ENCODE data around the gene FRRS1L.

FRRS1L gene

DNA sequence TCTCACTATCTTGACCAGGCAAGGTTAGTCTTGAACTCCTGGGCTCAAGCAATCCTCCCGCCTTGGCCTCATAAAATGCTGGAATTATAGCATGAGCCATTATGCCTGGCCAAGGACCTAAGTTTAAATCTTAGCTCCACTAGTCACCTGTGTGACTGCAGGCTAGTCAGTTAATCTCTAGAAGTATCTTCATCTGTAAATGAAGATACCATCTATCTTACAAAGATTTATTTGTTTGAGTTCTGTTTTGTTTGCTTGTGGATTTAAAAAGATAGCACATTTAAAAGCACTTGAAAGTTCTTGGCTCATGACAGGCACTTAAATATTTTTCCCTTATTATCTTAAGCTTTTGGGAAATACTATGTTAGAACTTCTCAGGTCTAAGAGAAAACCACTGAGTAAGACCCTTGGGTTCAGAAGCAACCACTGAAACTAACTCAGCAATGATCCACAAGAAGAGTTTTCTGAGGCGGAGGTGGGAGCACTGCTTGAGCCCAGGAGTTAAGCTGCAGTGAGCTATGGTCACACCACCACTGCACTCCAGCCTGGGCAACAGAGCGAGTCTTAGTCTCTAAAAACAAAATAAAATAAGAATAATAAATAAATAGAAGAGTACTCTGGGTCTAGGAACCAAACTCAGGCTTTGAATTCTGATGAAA lies 66.4 kb downstream of the FRRS1L start:
- DNase-seq, result no peak

DNA sequence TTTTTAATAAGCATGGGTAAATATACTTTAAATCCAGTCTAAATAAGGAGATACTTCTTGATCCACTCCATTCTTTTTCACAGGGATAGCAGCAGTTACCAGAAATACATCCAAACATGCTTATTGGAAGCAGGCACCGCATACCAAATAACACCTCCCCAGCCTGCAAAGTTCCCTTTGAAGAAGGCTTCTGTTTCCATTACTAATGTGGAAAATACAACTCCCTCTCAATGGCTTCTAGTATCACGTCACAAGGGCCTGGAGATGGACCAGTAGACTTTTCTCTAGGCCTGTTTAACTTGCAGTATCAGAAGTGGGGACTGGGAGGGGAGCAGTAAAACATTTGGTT lies 68.1 kb downstream of the FRRS1L start:
- DNase-seq, result no peak

DNA sequence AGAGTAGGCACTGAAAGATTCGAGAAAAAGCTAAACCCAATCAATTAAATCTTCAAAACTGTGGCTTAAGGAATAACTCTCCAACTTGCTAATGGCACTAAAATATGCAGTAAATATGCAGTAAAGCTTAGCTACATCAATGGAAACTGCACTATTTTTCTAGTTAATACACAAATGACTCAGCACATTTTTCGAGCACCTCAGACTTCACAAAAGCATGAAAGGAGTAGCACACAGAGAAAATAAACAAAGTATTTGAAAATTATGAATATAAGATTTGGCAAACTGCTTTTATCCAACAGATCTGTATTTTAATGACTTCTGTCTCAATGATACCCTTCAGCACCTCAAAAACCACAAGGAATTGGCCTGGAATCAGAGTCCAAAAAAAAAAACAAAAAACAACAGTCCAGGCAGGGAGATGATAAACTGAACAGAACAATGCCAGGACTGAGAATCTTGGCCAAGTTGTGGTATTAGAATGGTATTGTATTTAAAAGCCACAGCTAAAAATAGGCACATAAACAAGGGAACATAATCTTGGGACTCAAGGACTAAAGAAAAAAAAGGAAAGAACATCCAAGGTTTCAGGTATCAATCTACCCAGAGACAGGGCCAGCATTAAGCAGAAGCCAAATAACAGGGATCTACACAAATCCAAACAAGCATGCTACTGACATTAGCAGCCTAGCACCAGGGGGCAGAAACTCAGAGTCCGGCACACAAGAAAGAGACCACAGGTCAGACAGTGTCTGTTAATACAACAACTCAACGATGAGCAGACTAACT lies 68.7 kb downstream of the FRRS1L start:
- DNase-seq, result no peak

DNA sequence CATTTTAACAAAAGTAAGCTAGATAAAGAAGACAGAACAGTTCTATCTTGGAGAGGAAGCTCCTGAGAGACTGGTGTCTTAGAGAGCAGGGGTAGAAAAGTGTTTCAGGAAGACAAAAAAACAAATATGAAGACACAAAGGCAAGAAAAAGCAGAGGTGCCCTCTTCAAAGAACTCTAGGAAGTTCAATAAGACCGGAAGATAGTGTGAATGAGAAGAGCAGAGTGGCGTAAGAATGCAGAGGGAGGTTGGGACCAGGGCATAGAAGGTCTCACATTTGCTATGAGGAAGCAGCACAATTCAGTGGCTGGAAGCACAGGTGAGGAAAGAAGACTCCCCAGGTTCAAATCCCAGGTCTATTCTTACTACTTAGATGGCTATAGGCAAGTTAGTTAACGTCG lies 69.9 kb downstream of the FRRS1L start:
- DNase-seq, result no peak

DNA sequence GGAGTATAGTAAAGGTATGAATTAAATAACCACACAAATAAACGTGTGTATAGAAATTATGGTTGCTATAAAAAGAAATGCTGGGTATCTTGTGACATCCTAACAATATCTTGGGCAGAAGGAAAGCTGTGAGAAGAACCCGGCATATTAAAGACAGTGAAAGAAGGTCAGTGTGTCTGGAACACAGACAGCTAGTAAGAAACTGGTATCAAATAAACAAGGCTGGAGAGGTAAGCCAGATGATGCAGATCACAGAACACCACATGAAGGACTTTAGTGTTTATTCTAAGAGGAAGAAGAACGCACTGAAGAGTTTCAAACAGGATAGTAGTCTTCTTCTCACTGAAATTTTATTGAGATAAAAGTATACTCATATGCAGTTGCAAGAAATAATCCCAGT lies 71.7 kb downstream of the FRRS1L start:
- DNase-seq, result no peak

DNA sequence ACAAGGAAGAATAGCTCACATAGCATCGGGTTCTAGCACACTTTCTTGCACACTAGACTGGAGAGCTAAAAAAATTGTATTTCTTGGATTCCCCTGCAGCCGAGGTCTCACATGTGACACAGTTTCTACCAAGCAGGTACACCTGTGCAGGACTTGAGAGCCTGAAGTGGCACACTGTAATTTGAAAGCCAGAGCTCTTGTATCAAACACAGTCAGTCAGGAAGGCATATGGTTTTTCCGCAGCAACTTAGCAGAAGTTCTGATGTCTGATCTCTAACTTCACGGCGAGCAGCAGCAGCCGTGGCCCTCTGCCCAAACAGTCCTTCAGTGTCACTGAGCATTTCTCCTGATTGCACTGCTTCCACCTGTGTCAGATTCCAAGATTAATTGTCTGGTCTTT lies 72.8 kb downstream of the FRRS1L start:
- no peak for DNase-seq

DNA sequence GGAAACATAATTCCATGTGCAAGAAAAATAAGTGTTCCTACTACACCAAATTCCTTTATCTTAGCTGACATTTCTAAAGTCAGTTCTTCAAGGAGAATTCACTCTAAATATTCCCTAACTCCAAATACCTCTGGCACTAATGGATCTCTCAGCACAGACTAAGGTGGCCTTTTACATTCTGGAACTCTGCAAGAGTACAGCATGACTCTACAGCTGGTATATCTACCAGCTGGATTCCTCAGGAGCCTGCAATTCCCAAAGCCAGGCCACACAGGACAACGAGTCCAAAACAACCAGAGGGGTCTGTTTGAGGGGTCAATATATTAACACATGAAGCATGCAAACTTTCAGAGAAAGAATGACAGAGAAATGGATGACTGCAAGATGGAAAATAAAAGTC lies 74.5 kb downstream of the FRRS1L start:
- no peak for DNase-seq

DNA sequence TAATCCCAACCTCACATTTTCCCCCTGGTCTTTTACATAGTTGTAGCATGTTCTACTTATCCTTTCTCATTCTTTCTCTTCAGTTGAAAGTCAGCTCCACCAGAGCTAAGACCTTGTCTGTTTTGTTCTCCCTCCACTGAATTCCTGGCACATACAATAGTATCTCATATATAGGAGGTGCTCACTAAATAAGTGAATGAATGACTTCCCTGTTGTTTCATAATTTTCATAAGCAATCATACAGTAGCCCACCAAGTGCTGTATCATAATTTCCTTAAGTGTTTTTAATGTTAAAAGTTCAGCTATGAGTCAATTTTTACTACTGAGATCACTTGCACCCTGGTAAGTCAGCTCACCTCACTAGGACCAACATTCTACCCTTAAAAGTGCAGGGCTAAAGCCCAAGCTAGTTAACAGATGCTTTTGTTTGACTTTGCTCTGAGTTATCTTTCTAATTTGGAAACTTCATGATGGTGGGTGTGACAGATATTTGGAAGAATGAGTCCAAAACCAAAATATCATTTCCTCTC lies 74.9 kb downstream of the FRRS1L start:
- DNase-seq, result no peak

DNA sequence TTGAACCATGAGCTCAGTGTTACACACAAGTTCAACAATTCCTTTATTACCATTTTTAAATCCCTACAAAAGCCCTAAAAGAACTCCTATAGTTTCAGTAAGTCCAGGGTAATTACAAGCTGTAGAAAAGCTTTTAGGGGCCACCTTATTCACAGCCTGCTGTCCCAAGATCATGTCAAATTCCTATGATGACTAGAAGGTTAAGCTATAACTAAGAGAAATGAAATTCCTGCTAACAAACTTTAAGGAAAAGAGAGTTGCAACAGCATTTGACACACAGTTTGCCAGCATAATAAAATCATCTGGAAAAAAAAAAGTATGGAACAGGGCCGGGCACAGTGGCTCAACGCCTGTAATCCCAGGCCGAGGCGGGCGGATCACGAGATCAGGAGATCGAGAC lies 78.8 kb downstream of the FRRS1L start:
- DNase-seq, result no peak

DNA sequence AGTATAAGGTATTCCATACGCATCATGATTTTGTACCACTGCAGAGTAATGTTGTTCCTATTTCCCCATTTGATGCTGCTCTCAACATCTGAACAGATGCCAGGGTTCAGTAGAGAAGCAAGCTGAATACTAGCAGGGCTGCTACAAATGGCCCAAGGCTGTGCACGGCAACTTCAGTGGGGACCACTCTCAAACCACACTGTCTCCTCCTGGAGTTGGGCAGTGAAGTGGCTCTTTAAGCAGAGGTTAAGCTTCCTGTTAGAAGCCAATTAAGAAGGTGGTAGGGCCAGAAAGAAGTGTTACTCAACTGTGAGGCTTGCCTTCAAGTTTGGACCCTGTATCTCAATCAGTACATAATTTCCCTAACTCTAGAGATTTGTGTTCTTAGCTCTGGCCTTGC lies 79.3 kb downstream of the FRRS1L start:
- no peak for DNase-seq

DNA sequence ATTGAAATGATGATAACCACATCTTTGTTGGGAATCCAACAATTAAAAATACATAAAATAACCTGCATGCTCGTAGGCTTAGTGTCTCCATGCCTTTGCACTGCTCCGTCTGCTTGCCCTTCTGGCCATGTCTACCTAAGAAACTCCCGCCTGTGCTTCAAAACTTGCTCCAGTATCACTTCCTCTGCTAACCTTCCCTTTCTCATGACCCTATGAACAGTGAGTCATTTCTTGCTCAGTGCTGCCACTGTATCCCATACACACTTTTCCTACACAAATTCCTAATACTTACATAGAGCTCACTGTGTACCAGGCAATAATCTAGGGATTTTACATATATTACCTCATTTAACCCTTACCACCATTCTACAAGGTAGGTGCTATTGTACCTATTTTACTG lies 80.8 kb downstream of the FRRS1L start:
- no peak for DNase-seq

DNA sequence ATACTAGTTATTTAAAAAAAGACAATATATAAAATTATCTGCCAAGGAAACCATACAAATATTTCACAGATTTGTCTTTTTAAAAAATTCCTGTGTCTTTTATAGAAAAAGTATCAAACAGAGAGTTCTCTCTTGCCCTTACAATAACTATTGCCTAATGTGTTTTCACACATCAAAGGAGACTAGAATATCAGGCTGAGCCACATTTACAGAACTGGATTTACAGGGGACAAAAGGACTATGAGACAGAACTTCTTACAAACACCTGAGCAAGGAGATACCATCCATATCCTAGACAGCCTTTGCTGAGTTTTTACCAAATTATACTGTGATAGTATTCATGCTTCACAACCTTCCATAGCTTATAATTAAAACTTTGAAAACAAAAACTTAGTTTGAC lies 81.5 kb downstream of the FRRS1L start:
- no peak for DNase-seq

DNA sequence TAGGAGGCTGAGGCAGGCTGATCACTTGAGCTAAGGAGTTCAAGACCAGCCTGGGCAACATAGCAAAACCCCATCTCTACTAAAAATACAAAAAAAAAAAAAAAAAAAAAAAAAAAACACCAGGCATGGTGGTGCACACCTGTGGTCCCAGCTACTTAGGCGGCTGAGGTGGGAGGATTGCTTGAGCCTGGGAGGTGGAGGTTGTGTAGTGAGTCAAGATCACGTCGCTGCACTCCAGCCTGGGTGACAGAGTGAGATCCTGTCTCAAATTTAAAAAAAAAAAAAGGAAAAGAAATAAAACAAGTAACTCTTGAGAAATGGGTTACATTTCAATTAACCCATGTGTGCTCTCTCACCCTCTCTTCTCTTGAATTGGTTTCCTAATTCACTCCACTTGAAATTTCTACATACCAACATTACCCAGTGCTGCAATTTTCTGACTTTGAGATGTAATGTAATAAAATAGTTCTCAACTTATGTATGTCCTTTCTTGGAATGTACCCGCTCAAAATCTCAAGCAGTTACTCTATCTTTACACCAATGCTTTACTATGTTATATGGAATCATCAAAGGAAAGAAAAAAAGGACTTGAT lies 83.1 kb downstream of the FRRS1L start:
- no peak for DNase-seq

DNA sequence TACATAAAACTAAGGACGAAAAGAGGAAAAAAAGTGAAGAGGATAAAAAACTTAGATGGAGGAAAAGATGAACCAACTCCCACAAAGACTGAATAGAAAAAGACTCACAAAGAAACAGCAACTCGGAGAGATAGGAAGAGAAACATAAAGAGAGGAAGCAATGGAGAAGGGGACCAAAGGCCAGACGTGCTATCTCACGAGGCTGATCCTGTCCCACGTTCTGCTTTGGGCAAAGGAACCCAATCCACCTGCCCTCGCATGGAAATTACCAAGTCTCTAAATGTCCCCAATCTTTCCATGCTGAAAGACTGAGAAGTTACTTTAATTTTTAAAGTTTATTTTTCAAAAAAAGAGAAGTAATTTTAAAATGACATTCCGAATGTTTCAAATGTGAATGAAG lies 83.9 kb downstream of the FRRS1L start:
- no peak for DNase-seq

DNA sequence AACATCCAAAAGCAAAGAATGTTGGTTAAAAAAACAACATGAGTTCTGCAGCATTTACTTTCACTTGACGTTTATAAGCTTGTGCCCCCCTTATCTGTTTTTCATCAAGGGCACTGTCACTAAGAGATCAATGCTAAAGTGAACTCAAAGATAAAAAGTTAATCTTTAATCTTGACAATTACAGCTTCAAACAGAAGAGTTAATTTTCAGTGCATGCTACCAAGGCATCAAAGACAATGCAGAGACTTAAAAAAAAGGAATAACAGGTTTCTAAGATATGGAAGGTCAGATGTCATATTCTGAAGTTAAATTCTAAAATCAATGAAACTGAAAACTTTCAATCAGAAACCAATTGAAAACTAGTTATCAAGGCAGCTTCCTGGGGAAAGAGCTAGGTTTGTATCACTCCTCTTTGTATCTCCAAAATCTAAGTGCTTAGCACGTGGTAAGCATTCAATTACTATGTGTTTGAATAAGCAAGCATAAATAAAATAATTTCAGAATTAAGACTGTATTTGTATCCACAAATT lies 84.9 kb downstream of the FRRS1L start:
- DNase-seq, result no peak

Data from activated CD4-positive, CD25-positive, alpha-beta regulatory T cell (primary cell).